ENCODE results near the gene RUNDC1.
"Not testable (repeated sequence)": the region's sequence is repeated elsewhere in the genome, so short reads cannot be mapped to it uniquely, and the experiment has no call there.

The RUNDC1 gene

DNA sequence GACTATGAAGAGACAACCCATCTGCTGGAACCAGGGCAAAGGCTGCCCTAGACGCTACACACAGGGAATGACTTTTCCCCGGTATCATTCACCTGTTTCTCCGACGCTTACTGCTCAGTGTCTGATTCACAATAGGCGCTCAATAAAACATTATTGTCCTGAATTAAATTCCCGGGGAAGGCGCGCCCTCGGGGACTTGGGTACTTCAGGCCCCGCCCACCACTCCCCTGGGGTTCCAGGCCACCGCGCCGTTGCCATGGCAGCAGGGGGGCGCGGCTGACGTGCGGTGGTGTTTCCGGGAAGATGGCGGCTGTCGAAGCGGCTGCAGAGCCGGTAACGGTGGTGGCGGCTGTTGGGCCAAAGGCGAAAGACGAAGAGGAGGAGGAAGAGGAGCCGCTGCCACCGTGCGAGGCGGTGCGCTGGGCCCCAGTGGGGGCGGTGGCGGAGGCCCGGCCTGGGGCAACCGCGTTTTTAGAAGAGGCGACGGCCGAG lies at the start of gene RUNDC1:
Gene RUNDC1 (plus strand): TSS at position 292 of the 492 bp plus-strand sequence. CDS start 12 bp downstream, at position 304.
- peak; percentile 95 for DNase-seq (ENCODE audit: low read depth)

DNA sequence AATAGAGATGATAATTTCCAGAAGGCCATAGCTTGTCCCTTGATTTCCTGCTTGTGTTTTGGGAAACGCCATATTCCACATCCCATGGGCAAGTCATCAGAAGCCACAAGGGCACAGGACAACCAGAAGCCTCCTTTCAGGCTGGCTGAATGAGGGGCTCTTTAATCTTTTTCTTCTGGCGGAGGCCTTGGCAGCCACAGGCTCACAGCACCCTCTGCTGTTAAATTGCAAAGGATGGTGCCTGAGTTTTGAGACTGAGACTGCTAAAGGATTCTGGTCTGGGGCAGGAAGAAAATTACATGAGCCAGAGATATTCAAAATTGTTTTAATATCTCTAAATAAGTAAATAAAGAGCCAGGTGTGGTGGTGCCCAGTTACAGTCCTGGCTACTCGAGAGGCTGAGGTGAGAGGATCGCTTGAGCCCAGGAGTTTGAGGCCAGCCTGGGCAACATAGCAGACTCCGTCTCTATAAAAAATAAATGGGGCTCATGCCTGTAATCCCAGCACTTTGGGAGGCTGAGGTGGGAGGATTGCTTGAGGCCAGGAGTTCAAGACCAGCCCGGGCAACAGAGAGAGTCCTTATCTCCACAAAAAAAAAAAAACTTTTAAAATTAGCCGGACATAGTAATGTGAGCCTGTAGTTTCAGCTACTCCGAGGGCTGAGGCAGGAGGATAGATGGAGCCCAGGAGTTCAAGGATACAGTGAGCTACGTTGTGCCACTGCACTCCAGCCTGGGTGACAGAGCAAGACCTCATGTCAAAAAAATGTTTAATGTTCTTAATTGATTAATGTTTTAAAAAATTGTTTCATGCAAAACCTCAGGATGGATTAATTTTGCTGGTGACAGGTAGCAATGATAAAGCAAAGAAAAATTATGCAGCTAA lies 42.4 kb upstream of the RUNDC1 start:
- DNase-seq (ENCODE audit: low read depth): peak; percentile 82

DNA sequence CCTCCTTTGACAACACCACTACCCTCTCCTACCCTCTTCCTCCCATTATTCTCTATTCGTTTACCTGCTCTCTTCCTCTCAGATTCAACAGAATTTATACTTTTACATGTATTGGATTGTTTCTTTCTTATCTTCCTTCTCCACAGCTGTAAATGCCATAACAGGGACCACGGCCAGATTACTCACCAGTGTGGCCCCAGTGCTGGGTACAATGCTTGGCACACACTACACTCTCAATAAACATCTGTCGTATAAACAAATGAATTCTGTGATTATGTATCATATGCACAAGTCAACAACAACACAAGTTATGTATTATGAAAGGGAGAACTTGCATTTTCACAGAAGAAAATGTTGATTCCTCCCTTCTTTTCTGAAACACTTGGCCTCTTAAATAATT lies 36.2 kb upstream of the RUNDC1 start:
- DNase-seq (ENCODE audit: low read depth): peak; percentile 27

DNA sequence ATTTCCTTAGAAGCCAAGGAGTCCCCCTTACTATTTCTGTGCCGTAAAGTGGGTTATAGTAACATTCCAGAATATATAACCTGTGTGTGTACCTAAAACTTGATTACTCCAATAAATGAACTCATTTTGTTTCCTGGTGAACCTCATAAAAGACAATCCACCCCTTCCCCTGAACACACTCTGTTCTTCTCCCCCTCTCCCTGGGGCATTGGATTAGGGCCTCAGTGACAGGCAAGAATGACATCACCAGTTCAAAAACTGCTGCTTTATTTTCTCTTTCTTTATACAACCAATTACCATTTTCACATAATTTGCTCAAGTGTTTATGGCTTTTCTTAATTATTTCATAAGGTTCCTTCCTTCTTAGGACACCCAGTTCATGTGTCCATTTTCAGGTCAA lies 33.6 kb upstream of the RUNDC1 start:
- DNase-seq (ENCODE audit: low read depth): no peak

DNA sequence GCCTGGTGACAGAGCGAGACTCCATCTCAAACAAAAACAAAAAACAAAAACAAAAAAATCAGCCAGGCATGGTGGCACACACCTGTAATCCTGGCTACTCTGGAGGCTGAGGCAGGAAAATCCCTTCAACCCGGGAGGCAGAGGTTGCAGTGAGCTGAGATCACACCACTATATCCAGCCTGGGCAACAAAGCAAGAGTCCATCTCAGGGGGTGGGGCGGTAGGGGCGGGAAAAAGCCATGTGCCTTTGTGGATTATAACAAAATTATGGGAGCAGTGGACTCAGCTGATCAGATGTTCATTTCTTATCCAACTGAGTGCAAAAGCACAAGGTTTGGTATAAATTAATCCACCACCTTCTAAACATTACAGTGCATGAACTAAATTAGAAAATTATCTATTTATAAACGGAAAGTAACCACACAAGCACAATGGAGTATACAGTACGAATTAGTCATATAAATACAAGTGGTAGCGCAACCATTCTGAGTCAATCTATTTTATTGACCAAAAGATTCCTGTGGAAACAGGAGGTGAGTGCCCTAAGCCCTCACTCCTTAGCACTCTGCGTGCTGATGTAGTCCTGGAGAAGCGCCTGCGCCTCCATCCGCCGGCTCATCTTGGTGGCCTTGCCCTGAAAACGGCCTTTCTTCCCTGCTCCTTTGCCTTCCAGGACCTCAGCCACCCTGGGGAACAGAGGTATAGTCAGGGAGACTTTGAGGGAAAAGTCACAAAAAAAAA lies 30.2 kb upstream of the RUNDC1 start:
- DNase-seq (ENCODE audit: low read depth): peak; percentile 74

DNA sequence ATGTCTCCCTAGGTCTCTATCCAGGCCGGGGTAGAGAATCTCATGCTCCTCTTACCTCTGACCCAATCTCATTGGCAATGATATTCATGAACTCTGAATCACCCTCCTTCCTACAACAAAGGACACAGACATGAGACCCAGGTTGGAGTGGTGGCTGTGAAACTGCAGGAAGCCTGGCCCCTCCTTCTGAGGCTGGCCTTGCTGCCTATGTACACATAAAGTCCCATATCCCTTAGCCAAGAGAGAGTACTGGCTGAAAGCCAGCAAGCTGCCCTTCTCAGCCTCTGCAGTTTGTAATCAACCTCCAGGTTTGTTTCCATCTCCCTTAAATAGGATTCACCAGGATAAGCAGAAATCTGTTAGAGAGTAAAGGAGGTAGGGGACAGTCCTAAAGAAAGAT lies 26.7 kb upstream of the RUNDC1 start:
- no peak for DNase-seq (ENCODE audit: low read depth)

DNA sequence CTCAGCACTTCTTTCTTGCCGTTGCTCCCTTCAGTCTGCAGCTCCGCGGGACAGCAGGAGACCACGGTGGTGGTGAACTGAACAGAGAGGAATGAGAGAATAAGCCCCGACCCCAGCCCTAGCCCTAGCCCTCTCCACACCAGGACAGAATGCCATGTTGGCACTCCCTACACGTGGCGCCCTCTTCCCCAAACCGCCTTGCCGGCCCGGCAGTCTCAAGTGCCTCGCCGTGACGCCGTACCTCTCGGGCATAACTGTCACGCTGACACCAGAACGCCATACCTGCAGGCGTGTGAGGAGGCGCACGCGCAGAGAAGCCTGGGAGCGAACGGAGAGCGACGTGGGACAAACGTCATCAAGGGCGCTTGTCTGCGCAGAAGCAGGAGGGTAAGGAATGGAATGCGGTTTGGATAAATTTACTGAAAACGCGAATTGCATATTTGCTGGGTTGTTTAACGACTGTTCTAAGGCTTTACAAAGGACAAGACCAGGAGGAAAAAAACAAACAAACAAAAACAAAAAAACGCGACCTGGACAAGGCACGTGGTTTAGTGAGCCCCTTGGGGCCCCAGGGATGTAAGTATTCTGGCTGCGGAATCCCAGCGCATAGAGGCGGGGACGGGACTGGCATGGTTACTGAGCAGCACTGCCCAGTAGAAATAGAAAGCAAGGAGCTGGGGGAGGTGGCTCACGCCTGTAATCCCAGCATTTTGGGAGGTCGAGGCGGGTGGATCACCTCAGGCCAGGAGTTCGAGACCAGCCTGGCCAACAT lies 16.0 kb upstream of the RUNDC1 start, which contains the start of gene AARSD1:
Gene AARSD1 (minus strand): TSS at position 294 of the 772 bp plus-strand sequence. CDS start 14 bp downstream, at position 280.
- peak; percentile 96 for DNase-seq (ENCODE audit: low read depth)

DNA sequence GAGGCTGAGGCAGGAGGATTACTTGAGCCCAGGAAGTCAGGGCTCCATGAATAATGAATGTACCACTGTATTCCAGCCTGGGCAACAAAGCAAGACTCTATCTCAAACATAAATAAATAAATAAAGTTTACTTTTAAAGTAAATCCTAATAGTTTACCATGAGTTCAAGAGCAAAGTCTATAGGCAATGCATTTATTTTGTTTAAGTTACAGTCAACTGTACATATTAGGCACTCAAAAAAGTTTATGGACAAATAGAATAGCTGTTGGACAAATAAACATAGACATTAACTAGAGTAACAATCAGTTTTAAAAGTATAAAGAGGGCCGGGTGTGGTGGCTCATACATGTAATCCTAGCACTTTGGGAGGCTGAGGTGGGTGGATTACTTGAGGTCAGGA lies 12.4 kb upstream of the RUNDC1 start:
- DNase-seq (ENCODE audit: low read depth): no peak

DNA sequence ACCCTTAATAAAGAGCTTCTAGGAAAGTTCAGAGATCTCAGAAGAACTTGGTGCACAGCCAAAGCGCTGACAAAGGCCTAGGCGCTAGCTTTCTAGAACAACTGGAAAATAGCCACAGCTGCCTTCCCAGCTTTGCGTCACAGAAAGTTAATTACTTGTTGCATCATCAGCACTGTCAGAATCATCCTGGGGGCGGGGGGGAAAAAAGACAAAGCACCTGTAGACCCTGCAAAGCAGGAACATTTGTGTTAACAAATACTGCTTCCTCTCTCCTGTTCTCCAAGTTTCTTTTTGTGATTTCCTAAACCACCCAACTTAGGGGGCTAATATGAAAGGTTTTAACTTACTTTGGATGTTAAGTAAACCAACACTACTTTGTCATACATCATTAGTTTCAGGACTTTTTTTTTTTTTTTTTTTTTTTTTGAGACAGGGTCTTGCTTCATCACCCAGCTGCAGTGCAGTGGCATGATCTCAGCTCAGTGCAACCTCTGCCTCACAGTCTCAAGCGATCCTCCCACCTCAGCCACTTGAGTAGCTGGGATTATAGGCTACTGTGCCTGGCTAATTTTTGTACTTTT lies 11.3 kb upstream of the RUNDC1 start:
- DNase-seq (ENCODE audit: low read depth): no peak

DNA sequence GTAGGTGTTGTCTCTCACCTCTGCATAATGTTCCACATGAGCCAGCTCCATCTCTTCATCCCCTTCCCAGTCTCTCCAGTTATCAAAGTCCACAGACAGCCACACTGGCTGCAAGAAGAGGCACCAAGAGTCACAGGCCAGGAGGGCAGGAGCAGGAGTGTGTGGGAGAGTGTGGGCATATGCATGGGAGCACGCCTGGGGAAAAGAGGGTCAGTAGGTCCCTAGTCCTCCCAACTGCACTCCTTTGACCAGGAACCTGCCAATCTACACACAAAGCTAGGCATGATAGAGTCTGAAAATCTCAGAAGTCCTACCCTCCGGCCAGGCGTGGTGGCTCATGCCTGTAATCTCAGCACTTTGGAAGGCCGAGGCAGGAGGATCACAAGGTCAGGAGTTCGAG lies 8.8 kb upstream of the RUNDC1 start:
- no peak for DNase-seq (ENCODE audit: low read depth)

DNA sequence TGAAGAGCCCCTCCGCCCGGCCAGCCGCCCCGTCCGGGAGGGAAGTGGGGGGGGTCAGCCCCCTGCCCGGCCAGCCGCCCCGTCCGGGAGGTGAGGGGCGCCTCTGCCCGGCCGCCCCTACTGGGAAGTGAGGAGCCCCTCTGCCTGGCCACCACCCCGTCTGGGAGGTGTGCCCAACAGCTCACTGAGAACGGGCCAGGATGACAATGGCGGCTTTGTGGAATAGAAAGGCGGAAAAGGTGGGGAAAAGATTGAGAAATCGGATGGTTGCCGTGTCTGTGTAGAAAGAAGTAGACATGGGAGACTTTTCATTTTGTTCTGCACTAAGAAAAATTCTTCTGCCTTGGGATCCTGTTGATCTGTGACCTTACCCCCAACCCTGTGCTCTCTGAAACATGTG lies 7.0 kb upstream of the RUNDC1 start:
- not testable (repeated sequence) for DNase-seq (ENCODE audit: low read depth)

DNA sequence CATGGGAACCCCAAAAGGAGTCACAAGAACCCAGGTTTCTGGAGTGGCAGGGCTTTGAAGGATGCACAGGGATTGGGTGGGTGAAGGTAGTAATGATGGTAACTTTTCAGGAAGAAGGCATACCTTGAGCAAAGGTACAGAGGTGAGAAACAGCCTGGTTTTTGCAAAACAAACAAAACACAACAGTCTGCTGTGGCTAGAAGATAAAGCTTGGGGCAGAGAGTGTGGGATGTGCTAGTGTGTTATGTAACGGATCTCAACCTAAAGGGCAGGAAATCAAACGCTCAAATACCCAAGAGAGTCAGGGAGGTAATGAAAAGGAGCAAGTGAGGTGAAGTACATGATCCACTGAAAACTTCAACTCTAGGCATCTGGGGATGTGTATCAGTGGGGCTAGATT lies 5.1 kb upstream of the RUNDC1 start:
- no peak for DNase-seq (ENCODE audit: low read depth)

DNA sequence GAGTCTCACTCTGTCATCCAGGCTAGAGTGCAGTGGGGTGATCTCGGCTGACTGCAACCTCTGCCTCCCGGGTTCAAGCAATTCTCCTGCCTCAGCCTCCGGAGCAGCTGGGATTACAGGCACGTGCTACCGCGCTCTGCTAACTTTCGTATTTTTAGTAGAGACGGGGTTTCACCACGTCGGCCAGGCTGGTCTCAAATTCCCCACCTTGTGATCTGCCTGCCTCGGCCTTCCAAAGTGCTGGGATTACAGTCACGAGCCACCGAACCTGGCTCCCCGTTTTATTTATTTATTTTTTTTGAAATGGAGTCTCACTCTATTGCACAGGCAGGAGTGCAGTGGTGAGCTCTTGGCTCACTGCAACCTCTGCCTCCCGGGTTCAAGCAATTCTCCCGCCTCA lies 4.7 kb upstream of the RUNDC1 start:
- not testable (repeated sequence) for DNase-seq (ENCODE audit: low read depth)

DNA sequence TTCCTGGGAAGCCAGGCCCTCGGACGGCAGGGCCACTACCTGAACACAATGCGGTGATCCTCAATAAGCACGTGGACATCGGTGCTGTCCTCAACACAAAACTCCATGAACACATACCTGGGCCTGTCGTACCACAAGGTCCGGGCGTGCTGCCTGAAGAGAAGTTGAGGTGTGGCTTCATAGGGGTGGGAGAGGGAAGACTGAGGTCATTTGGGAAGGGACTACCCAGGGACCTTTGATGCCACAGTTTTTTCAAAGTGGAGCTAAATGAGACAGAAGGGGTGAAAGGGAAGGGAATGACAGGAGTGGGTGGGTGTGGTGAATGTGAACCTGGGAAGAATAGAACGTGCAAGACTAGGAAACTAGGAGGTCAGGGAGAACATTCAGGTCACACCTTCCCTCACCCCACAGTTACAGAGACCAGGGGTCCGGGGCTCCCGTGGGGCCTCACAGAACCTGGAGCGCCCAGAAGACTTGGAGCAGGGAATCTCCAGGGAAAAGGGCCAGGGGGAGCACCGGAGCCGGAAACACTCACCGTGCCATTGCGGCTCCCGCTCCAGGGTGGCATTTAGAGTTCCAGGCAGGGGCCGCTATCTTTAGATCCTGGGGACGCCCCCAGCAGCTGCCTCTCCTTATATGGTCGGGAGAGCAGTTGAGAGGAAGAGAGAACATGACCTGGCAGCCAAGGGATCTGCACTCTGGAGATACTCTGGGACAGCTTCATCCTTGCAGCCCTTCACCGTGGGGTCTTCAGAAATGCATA lies 673 bp upstream of the RUNDC1 start, which contains the start of gene PTGES3L:
Gene PTGES3L (minus strand): TSS at position 570 of the 763 bp plus-strand sequence. CDS start 27 bp downstream, at position 543.
- peak; percentile 62 for DNase-seq (ENCODE audit: low read depth)

DNA sequence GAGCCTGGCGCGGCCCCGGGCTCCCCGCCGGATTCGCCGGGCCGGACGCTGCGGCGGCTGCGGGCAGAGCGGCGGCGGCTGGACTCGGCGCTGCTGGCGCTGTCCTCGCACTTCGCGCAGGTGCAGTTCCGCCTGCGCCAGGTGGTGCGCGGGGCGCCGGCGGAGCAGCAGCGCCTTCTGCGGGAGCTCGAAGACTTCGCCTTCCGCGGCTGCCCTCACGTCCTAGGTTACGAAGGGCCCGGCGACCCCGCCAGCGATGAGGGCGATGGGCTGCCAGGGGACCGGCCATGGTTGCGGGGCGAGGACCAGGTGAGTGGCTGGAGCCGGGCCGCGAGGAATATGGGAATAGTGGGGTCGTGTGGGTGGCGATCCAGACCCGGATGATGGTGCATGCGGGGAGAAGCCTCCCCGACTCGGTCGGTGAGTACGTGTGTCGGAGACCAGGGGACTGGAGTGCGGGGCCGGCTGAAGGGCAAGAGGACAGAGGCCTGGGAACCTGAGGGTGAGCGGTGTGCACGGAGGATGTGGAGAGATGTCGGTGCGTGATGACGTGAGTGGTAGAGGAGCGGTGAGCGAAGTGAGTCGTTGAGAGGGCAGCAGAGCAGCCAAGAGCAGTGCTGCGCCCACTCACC lies 517 bp downstream of the RUNDC1 start:
- DNase-seq (ENCODE audit: low read depth): peak; percentile 81

DNA sequence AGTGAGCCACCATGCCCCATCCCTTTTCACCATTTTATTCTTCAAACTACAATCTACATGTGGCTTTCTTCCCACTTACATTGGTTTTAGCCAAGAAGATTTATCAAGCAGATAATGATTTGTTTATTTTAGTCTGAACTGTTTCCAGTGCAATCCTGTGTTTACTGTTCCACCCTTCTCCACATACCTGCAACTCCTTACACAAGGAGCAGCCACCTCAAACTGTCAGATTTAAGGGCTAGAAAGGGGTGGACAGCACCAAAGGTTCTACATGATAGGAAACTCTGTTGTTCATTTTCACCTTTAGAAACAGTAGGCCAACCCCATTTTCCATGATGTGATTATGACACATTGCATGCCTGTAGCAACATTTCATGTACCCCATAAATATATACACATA lies 1.9 kb downstream of the RUNDC1 start:
- DNase-seq (ENCODE audit: low read depth): no peak

DNA sequence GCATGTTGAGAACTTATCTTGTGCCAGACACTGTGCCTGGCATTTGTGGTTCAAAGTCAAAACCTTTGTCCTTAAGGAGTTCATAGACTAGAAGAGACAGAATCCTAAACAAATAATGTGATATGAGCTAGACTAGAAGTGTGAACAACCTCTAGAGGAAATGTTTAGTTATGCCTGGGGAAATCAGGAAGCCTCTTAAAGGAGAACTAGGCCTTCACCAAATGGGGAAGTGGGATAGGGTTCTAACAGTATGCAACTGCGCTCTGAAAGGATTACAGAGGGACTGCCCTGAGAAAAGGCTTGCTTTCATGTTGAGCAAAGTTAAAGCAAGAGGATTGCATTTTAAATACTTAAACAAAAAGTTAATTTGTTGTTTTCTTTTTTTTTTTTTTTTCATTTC lies 4.9 kb downstream of the RUNDC1 start:
- no peak for DNase-seq (ENCODE audit: low read depth)

DNA sequence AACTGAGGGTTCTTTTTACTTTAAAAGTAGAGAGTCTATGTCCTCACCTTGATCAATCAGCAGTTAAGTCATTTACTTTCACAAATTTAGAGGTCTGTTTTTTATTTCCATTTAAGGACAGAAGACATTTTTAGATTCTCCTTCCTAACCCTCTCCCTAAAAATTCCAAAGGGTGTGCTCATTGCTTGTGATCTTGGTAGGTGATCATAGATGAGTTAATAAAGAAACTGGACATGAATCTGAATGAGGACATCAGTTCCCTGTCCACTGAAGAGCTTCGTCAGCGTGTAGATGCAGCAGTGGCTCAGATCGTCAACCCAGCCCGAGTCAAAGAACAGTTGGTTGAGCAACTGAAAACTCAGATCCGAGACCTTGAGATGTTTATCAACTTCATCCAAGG lies 8.8 kb downstream of the RUNDC1 start:
- peak; percentile 34 for DNase-seq (ENCODE audit: low read depth)

DNA sequence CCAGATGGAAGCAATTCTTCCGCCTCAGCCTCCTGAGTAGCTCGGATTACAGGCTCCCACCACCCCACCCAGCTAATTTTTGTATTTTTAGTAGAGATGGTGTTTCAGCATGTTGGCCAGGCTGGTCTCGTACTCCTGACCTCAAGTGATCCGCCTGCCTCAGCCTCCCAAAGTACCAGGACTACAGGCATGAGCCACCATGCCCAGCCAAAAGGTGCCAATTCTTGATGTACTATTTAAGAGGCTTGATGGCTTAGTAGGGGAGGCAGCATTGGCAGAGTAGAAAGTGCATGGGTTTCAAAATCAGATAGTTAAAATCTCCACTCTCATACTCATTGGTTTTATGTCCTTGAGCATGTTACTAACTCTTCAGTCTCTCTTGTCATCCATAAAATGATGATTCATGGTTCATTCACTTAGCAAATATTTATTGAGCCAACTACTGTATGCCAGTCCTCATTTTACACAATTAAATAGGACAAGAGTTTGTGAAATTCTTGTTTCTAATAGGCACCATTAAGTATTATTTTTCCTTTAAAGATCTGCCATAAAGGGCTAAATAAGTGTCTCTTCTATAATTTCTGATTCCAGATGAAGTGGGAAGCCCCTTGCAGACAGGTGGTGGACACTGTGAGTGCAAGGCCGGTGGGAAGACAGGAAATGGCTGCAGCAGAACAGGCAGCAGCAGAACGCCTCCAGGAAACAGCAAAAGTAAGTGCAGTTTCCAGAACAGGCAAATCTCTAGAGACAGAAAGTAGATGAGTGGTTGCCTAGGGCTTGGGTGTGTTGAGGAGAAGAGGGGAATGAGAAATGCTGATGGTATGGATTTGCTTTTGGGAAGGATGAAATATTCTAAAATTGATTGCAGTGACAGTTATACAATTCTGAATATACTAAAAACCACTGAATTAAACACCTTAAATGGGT lies 9.6 kb downstream of the RUNDC1 start:
- DNase-seq (ENCODE audit: low read depth): peak; percentile 85
